ENCODE measurements around the gene ARL2BP. TPM values are rescaled to one million over a fixed set of nuclear protein-coding genes. Genes with fewer than 3 reads are reported as not detected.

Gene ARL2BP
- total and polyA plus RNA-seq, 9 of the 15 experiments (the other 6 are each of a cell fraction or from before 2014, with no cell fraction given): 16.7 to 41.8 (median 27.2) TPM

GRCh38 chr16:57299719-57300386 lies 54.8 kb downstream of the ARL2BP start (continued):
- TF ChIP-seq ARID4B (CRISPR knock-in tag; IDR thresholded peaks at IDR 0.05): peak; percentile 54; the same call in 1 of the 2 replicates
- no peak for TF ChIP-seq ZNF316 (IDR thresholded peaks at IDR 0.05)
- peak; percentile 3; the same call in 1 of the 2 replicates for TF ChIP-seq DEAF1 (CRISPR knock-in tag; IDR thresholded peaks at IDR 0.05)
- peak; percentile 73 for TF ChIP-seq ZBTB8A (IDR thresholded peaks at IDR 0.05; ENCODE audit: partially characterized antibody)
- TF ChIP-seq STAT6 (CRISPR knock-in tag; IDR thresholded peaks at IDR 0.05): no peak
- TF ChIP-seq RBM39 (optimal IDR thresholded peaks at IDR 0.05; ENCODE audit: low read depth, low read length): peak; percentile 72
- peak; percentile 70 for TF ChIP-seq ZNF407 (IDR thresholded peaks at IDR 0.05; ENCODE audit: low read depth)
- no peak for TF ChIP-seq TFAM (CRISPR knock-in tag; conservative IDR thresholded peaks at IDR 0.05)
- TF ChIP-seq POLR2B (IDR thresholded peaks at IDR 0.05; ENCODE audit: low read depth, partially characterized antibody): no peak
- TF ChIP-seq CBX1 (IDR thresholded peaks at IDR 0.05; ENCODE audit: low read depth): peak; percentile 54

All from K562 (cell line).